ENCODE measurements around the gene CACNA1B. TPM values are rescaled to one million over a fixed set of nuclear protein-coding genes. Genes with fewer than 3 reads are reported as not detected.

The CACNA1B gene
- total RNA-seq, 1 donor from 2014 or later = 0.84 TPM

DNA sequence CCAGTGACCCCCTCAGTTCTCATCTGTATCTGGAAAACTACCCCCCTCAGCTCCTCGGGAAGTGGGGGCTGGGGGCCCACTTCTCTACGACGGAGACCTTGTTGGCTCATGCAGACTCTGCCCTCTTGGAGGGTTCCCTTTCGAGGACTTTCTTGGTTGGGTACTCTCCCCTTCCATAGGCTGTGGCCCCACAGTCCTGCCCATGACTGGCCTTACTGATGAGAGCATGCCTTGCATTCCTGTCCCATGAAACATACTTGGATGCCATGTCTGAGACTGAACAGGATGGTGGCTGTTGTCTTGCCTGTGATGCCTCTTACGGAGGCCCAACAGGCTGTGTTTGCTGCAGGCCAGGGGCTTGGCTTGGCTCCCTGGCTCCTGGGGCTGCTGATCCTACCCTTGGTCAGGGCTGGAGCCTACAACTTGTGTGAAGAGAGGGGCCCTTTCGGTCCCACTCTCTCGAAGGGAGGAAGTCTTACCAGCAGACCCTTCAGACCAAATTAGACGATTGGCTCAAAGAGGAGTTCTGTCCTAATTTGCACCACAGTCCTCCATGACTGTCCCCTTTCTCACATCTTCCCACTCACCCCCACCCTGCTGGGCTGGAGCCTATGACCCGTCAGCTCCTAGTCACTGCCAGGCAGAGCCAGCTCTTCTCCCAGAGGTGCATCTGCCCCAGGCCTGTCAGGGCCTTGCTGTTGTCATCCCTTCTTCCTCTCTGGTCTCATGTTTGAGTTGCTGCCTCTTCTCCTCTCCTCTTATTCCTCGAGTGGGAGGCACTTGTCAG, 109.9 kb downstream of the CACNA1B start:
- Histone ChIP-seq H3K4me3 (ENCODE audit: low read depth, low read length) (no peak overlapping the region), H3K27me3 (ENCODE audit: control insufficient read depth, insufficient read depth, low read length) (no peaks in the 10 kb centered on the region), H3K36me3 (ENCODE audit: control insufficient read depth, insufficient read depth, low read length) (no peaks in the 10 kb centered on the region)
- TF ChIP-seq, protein P1, sequence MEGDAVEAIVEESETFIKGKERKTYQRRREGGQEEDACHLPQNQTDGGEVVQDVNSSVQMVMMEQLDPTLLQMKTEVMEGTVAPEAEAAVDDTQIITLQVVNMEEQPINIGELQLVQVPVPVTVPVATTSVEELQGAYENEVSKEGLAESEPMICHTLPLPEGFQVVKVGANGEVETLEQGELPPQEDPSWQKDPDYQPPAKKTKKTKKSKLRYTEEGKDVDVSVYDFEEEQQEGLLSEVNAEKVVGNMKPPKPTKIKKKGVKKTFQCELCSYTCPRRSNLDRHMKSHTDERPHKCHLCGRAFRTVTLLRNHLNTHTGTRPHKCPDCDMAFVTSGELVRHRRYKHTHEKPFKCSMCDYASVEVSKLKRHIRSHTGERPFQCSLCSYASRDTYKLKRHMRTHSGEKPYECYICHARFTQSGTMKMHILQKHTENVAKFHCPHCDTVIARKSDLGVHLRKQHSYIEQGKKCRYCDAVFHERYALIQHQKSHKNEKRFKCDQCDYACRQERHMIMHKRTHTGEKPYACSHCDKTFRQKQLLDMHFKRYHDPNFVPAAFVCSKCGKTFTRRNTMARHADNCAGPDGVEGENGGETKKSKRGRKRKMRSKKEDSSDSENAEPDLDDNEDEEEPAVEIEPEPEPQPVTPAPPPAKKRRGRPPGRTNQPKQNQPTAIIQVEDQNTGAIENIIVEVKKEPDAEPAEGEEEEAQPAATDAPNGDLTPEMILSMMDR (IDR thresholded peaks at IDR 0.05; ENCODE audit: insufficient read depth, low read length, poor library complexity, severe bottlenecking) = no peak
- DNase-seq (ENCODE audit: low read depth) = no peak

DNA sequence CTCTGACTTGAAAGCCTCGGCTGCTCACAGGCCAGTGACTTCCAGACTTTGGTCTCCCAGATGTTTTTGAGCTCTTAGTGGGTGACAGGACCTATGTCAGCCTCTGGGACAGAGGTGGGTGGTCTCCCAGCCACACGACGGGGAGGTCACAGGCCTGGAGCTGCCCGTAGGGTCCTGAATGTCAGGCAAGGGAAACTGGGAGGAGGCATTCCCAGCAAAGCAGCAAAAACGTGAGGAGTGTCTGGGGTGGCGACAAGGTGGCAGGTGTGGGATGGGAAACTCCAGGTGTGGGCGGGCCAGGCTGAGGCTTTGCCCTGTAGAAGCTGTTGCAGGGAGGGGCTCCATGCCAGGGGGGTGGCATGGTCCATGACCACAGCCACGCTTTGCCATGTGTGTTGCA, 110.5 kb downstream of the CACNA1B start:
- TF ChIP-seq, protein P1 (IDR thresholded peaks at IDR 0.05; ENCODE audit: insufficient read depth, low read length, poor library complexity, severe bottlenecking) = no peak
- no peak overlapping the region for H3K4me3 ChIP-seq (ENCODE audit: low read depth, low read length)

DNA sequence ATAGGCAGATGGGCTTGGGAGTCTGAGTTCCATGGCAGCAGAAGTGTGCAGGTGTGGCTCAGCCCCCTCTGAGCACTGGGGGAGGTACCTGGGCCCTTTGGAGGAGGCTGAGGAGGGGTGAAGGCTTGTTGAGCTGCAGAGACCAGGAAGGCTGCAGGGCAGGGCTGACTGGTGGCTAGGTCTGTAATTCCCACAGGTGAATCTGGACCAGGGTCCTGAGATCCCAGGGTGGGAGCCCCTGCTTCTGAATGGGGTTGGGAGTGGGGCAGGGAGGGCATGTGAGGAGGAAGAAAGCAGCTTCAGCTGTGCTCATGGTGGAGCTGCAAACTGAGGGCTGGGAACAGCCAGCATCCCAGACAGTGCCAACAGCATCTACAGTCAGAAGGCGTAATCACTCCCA, 111.1 kb downstream of the CACNA1B start:
- TF ChIP-seq, protein P1 (IDR thresholded peaks at IDR 0.05; ENCODE audit: insufficient read depth, low read length, poor library complexity, severe bottlenecking) = no peak
- Histone ChIP-seq H3K27me3 (ENCODE audit: control insufficient read depth, insufficient read depth, low read length) (no peaks in the 10 kb centered on the region), H3K4me3 (ENCODE audit: low read depth, low read length) (no peak overlapping the region), H3K36me3 (ENCODE audit: control insufficient read depth, insufficient read depth, low read length) (no peaks in the 10 kb centered on the region)
- no peak for DNase-seq (ENCODE audit: low read depth)

More for the DNA sequence above, 110.5 kb downstream of the CACNA1B start:
- Histone ChIP-seq H3K36me3 (ENCODE audit: control insufficient read depth, insufficient read depth, low read length) (no peaks in the 10 kb centered on the region), H3K27me3 (ENCODE audit: control insufficient read depth, insufficient read depth, low read length) (no peaks in the 10 kb centered on the region)
- no peak for DNase-seq (ENCODE audit: low read depth)

DNA sequence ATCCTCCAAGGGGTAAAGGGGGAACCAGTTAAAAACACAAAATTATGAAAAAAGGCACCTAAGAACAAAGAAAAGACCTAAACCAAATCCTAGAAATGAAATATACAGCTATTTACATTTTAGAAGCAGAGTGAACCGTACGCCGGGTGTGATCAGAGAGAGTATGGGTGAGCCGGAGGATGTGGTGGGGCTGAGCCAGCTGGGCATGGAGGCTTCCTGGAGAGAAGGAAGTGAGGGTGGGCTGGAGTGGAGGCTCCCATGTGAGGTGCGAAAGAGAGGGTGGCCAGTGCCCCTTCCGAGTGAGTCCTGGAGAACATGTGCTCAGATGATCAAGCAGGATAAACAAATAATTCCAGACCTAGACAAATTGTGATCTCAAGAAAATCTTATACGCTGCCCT, 111.6 kb downstream of the CACNA1B start:
- Histone ChIP-seq H3K27me3 (ENCODE audit: control insufficient read depth, insufficient read depth, low read length) (no peaks in the 10 kb centered on the region), H3K36me3 (ENCODE audit: control insufficient read depth, insufficient read depth, low read length) (no peaks in the 10 kb centered on the region), H3K4me3 (ENCODE audit: low read depth, low read length) (no peak overlapping the region)
- TF ChIP-seq, protein P1 (IDR thresholded peaks at IDR 0.05; ENCODE audit: insufficient read depth, low read length, poor library complexity, severe bottlenecking) = no peak
- no peak for DNase-seq (ENCODE audit: low read depth)

DNA sequence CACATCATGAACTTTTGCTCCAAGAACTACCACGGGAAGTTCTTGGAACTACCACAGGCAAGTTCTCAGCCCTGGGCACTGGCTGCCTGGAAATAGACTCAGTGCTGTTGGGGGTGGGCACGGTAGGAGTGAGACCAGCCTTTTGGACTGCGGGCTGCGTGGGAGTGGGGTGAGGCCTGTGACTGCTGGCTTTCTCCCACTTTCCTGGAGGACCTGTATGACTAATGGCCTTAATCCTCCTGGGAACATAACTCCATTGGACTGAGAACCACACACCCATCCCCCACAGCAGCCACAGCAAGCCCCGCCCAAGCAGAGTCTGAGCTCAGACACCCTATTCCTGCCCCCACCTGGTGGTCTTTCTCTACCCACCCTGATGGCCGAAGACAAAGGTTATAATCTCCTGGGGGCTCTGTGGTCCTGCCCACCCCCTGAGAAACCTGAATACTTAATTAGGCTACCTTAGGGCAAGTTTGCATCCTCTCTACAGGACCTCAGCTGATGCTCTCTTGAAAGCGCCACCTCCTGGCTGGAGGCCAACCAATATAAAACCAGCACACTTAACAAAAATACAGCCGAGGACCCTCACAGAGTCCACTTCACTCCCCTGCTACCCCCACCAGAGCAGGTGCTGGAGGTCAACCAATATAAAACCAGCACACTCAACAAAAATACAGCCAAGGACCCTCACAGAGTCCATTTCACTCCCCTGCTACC, 112.6 kb downstream of the CACNA1B start:
- H3K4me3 ChIP-seq (ENCODE audit: low read depth, low read length) = no peak overlapping the region
- no peaks in the 10 kb centered on the region for H3K27me3 ChIP-seq (ENCODE audit: control insufficient read depth, insufficient read depth, low read length)
- TF ChIP-seq, protein P1 (IDR thresholded peaks at IDR 0.05; ENCODE audit: insufficient read depth, low read length, poor library complexity, severe bottlenecking) = no peak
- no peak for DNase-seq (ENCODE audit: low read depth)
- no peaks in the 10 kb centered on the region for H3K36me3 ChIP-seq (ENCODE audit: control insufficient read depth, insufficient read depth, low read length)
